ENCODE data around the gene TRIP13.
"Not testable (repeated sequence)": the region's sequence is repeated elsewhere in the genome, so short reads cannot be mapped to it uniquely, and the experiment has no call there.

The TRIP13 gene

GRCh38 chr5:891117-891836 lies 1.4 kb upstream of the TRIP13 start:
- no peak for DNase-seq (ENCODE audit: low read depth in 4 of 4, low spot score in 1 of 4)

- DNase-seq (ENCODE audit: low read depth in 4 of 4, low spot score in 1 of 4): no peak
These were observed 769 bp upstream of the TRIP13 start for GRCh38 chr5:891837-892393.

- no peak for DNase-seq (ENCODE audit: low read depth in 4 of 4, low spot score in 1 of 4)
These were observed 438 bp downstream of the TRIP13 start for GRCh38 chr5:893137-893506.

GRCh38 chr5:893711-894110 lies 1.0 kb downstream of the TRIP13 start:
- DNase-seq (ENCODE audit: low read depth in 4 of 4, low spot score in 1 of 4): no peak

- DNase-seq (ENCODE audit: low read depth in 4 of 4, low spot score in 1 of 4): no peak
These were observed 8.1 kb downstream of the TRIP13 start for GRCh38 chr5:900781-901180.

GRCh38 chr5:902129-902916 lies 9.6 kb downstream of the TRIP13 start:
- DNase-seq (ENCODE audit: low read depth in 4 of 4, low spot score in 1 of 4): no peak

GRCh38 chr5:903756-904096 lies 11.0 kb downstream of the TRIP13 start:
- DNase-seq (ENCODE audit: low read depth in 4 of 4, low spot score in 1 of 4): no peak

- DNase-seq (ENCODE audit: low read depth in 4 of 4, low spot score in 1 of 4): no peak
These were observed 12.5 kb downstream of the TRIP13 start for GRCh38 chr5:905139-905642.

GRCh38 chr5:907366-907910 lies 14.8 kb downstream of the TRIP13 start:
- no peak for DNase-seq (ENCODE audit: low read depth in 4 of 4, low spot score in 1 of 4)

GRCh38 chr5:908172-908571 lies 15.5 kb downstream of the TRIP13 start:
- no peak for DNase-seq (ENCODE audit: low read depth in 4 of 4, low spot score in 1 of 4)

- DNase-seq (ENCODE audit: low read depth in 4 of 4, low spot score in 1 of 4): no peak
These were observed 16.4 kb downstream of the TRIP13 start for GRCh38 chr5:909086-909485.

GRCh38 chr5:909994-910768 lies 17.5 kb downstream of the TRIP13 start:
- no peak for DNase-seq (ENCODE audit: low read depth in 4 of 4, low spot score in 1 of 4)

- DNase-seq (ENCODE audit: low read depth in 4 of 4, low spot score in 1 of 4): no peak
These were observed 18.1 kb downstream of the TRIP13 start for GRCh38 chr5:910769-911160.

- DNase-seq (ENCODE audit: low read depth in 4 of 4, low spot score in 1 of 4): no peak
These were observed 18.9 kb downstream of the TRIP13 start for GRCh38 chr5:911601-912000.

- peak; percentile 34 to 69 (median 48) for DNase-seq (ENCODE audit: low read depth in 4 of 4, low spot score in 1 of 4)
These were observed 19.8 kb downstream of the TRIP13 start for GRCh38 chr5:912280-913091.

GRCh38 chr5:914174-914573 lies 21.5 kb downstream of the TRIP13 start:
- no peak for DNase-seq (ENCODE audit: low read depth in 4 of 4, low spot score in 1 of 4)

GRCh38 chr5:914612-915011 lies 21.9 kb downstream of the TRIP13 start:
- DNase-seq (ENCODE audit: low read depth in 4 of 4, low spot score in 1 of 4): no peak

GRCh38 chr5:915346-915745 lies 22.7 kb downstream of the TRIP13 start:
- DNase-seq (ENCODE audit: low read depth in 4 of 4, low spot score in 1 of 4): not testable (repeated sequence)

GRCh38 chr5:915946-916345 lies 23.3 kb downstream of the TRIP13 start:
- DNase-seq (ENCODE audit: low read depth in 4 of 4, low spot score in 1 of 4): no peak
